Measurements from ENCODE around the gene APEH. TPM values are rescaled to one million over a fixed set of nuclear protein-coding genes. Genes with fewer than 3 reads are reported as not detected.

The APEH gene
- polyA plus RNA-seq, 1 donor from 2014 or later, result 98.4 TPM

GRCh38 chr3:49725906-49726681, 51.9 kb downstream of the APEH start:
- Histone ChIP-seq H3K9me2 (ENCODE audit: insufficient read depth, low read length) (no peaks in the 10 kb centered on the region), H3K9me3 (ENCODE audit: low read length) (no peaks in the 10 kb centered on the region), H3F3A (ENCODE audit: insufficient read depth, low read length, poor library complexity, severe bottlenecking) (no peaks in the 10 kb centered on the region), H4K20me1 (ENCODE audit: insufficient read depth) (no peaks in the 10 kb centered on the region), H3K4me2 (ENCODE audit: low read length) (no peak overlapping the region), H3K4me3 (ENCODE audit: low read length) (no peak overlapping the region), H2AFZ (ENCODE audit: low read depth, low read length) (no peak overlapping the region), H3K9ac (ENCODE audit: low read length) (no peak overlapping the region), H3K27me3 (ENCODE audit: insufficient read depth, low read depth, low read length) (no peaks in the 10 kb centered on the region), H3K27ac (ENCODE audit: low read length) (no peak overlapping the region), H3K79me2 (replicated peaks; ENCODE audit: insufficient read depth, low read length) (no peaks in the 10 kb centered on the region), H3K36me3 (ENCODE audit: insufficient read depth, low read length) (no peaks in the 10 kb centered on the region)
- TF ChIP-seq CTCF (IDR thresholded peaks at IDR 0.05; ENCODE audit: poor library complexity, severe bottlenecking), result no peak
- TF ChIP-seq REST (IDR thresholded peaks at IDR 0.05; ENCODE audit: borderline replicate concordance), result no peak
- no peak for TF ChIP-seq EP300 (conservative IDR thresholded peaks at IDR 0.05; ENCODE audit: poor library complexity, severe bottlenecking)
- TF ChIP-seq RAD21 (conservative IDR thresholded peaks at IDR 0.05), result no peak
- TF ChIP-seq TAF1 (IDR thresholded peaks at IDR 0.05; ENCODE audit: low read depth), result no peak
- no peak for TF ChIP-seq SMC3 (conservative IDR thresholded peaks at IDR 0.05; ENCODE audit: poor library complexity)

- H3K36me3 ChIP-seq (ENCODE audit: insufficient read depth, low read length), result no peaks in the 10 kb centered on the region
Measured at GRCh38 chr3:49727154-49727923, 53.2 kb downstream of the APEH start.

More at GRCh38 chr3:49727154-49727923, 53.2 kb downstream of the APEH start:
- H3F3A ChIP-seq (ENCODE audit: insufficient read depth, low read length, poor library complexity, severe bottlenecking), result no peaks in the 10 kb centered on the region
- H3K4me2 ChIP-seq (ENCODE audit: low read length), result no peak overlapping the region
- no peak overlapping the region for H3K9ac ChIP-seq (ENCODE audit: low read length)
- no peaks in the 10 kb centered on the region for H3K27me3 ChIP-seq (ENCODE audit: insufficient read depth, low read depth, low read length)
- no peaks in the 10 kb centered on the region for H3K79me2 ChIP-seq (replicated peaks; ENCODE audit: insufficient read depth, low read length)
- H3K9me3 ChIP-seq (ENCODE audit: low read length), result no peaks in the 10 kb centered on the region
- H2AFZ ChIP-seq (ENCODE audit: low read depth, low read length), result no peak overlapping the region
- no peaks in the 10 kb centered on the region for H4K20me1 ChIP-seq (ENCODE audit: insufficient read depth)
- H3K27ac ChIP-seq (ENCODE audit: low read length), result no peak overlapping the region
- no peaks in the 10 kb centered on the region for H3K9me2 ChIP-seq (ENCODE audit: insufficient read depth, low read length)
- H3K4me3 ChIP-seq (ENCODE audit: low read length), result no peak overlapping the region
- TF ChIP-seq POLR2AphosphoS5 (IDR thresholded peaks at IDR 0.05) (no peak), EZH2 (IDR thresholded peaks at IDR 0.05; ENCODE audit: borderline replicate concordance, insufficient read depth, low read length, poor library complexity, severe bottlenecking) (no peak), REST (IDR thresholded peaks at IDR 0.05; ENCODE audit: borderline replicate concordance) (no peak), SMC3 (conservative IDR thresholded peaks at IDR 0.05; ENCODE audit: poor library complexity) (no peak), CTCF (IDR thresholded peaks at IDR 0.05; ENCODE audit: poor library complexity, severe bottlenecking) (no peak), RAD21 (conservative IDR thresholded peaks at IDR 0.05) (no peak), TAF1 (IDR thresholded peaks at IDR 0.05; ENCODE audit: low read depth) (no peak), MXI1 (conservative IDR thresholded peaks at IDR 0.05; ENCODE audit: poor library complexity, severe bottlenecking) (no peak), EP300 (conservative IDR thresholded peaks at IDR 0.05; ENCODE audit: poor library complexity, severe bottlenecking) (no peak)

All from neural cell (in vitro differentiated cells).